Left lung (tissue), 10 donors: ENCODE data around the gene PTPRN2. TPM values are rescaled to one million over a fixed set of nuclear protein-coding genes. Genes with fewer than 3 reads are reported as not detected.

Experiments used
- ATAC-seq: fragments of 200-7000 bp; cut with Tn5 transposase; one replicate; pipeline ENCODE4 v1.9.1; 2020; ENCODE audit warnings: moderate library complexity
- DNase-seq, 4 donors: peaks; one replicate each; pipeline ENCODE4 v3.0.0-alpha.2; 2013 to 2020
- H3K27ac ChIP-seq, 2 donors: fragments of 200-600 bp; sonication (generic) in 1 of 2; one replicate each; pipeline versions ENCODE4 v1.5.0 to v1.8.0; 2020 to 2021
- H3K27me3 ChIP-seq, 2 donors: fragments of 200-600 bp; sonication (generic) in 1 of 2; one replicate each; pipeline versions ENCODE4 v1.5.0 to v1.8.0; 2020 to 2021
- H3K36me3 ChIP-seq, 2 donors: fragments of 200-600 bp; sonication (generic) in 1 of 2; one replicate each; pipeline versions ENCODE4 v1.5.0 to v1.8.0; 2020 to 2021
- H3K4me1 ChIP-seq, 2 donors: fragments of 200-600 bp; one replicate each; pipeline ENCODE4 v1.8.0; 2021
- H3K4me3 ChIP-seq, 2 donors: fragments of 200-600 bp; sonication (generic) in 1 of 2; one replicate each; pipeline versions ENCODE4 v1.5.0 to v1.8.0; 2020 to 2021; ENCODE audit warnings: mild to moderate bottlenecking in 1 of 2
- H3K9me3 ChIP-seq, 2 donors: fragments of 200-600 bp; sonication (generic) in 1 of 2; one replicate each; pipeline versions ENCODE4 v1.5.0 to v1.8.0; 2020 to 2021
- CTCF ChIP-seq, 2 donors: fragments of 200-600 bp; sonication (generic) in 1 of 2; IDR thresholded peaks; one replicate each; pipeline versions ENCODE4 v1.5.0 to v1.8.0; 2021; ENCODE audit warnings: antibody characterized with exemption in 2 of 2
- intact Hi-C, 2 donors: fragments of 100-400 bp; cut with DNase I; formaldehyde crosslinking; loops; one replicate each; pipeline versions ENCODE4 v1.11.2 to v1.14.2; 2022
- polyA plus RNA-seq, 6 donors: library from polyadenylated mRNA; unstranded; fragments of 120-200 nt; gene quantifications; one replicate each; pipeline ENCODE4 v1.2.1, GENCODE V29; 2013; ENCODE audit not compliant: insufficient read length in 6 of 6
- total RNA-seq, 2 donors: library from RNA; stranded (reverse); fragmentation: NEBNext Ultra II Directional; extraction: Animal tissue kit (Norgen Biotek cat#: 25700); gene quantifications; one replicate each; pipeline ENCODE4 v1.2.1, GENCODE V29; 2021
- donor health status: DM: no; HTN: yes; CAD: no.
- donor health status: DM: no; HTN: no; CAD: no.

The PTPRN2 gene
- total and polyA plus RNA-seq, 8 donors: 4.0 to 7.8 (median 6.8) TPM

GRCh38 chr7:157585113-157585861 lies 1002.3 kb downstream of the PTPRN2 start:
- intact Hi-C loops: no loop called here
- Histone ChIP-seq H3K36me3 (no peaks in the 10 kb centered on the region), H3K4me1 (no peaks in the 10 kb centered on the region), H3K4me3 (no peak overlapping the region), H3K9me3 (peaks cover 0 to 3% of the 10 kb centered on the region in 2 donors), H3K27me3 (peaks cover 0 to 32% of the 10 kb centered on the region in 2 donors), H3K27ac (no peak overlapping the region)
- DNase-seq (peak in 1 of 4 donors; percentile 8), ATAC-seq (no peak)
- TF ChIP-seq CTCF (IDR thresholded peaks at IDR 0.05): no peak

- no peak overlapping the region for H3K27ac ChIP-seq
- no peak for DNase-seq
- H3K4me1 ChIP-seq: no peaks in the 10 kb centered on the region
- H3K27me3 ChIP-seq: peaks cover 0 to 23% of the 10 kb centered on the region in 2 donors
- TF ChIP-seq CTCF (IDR thresholded peaks at IDR 0.05): no peak
- no peak overlapping the region for H3K4me3 ChIP-seq
- H3K36me3 ChIP-seq: no peaks in the 10 kb centered on the region
- no peak for ATAC-seq
- peaks cover 0 to 3% of the 10 kb centered on the region in 2 donors for H3K9me3 ChIP-seq
- intact Hi-C loops: no loop called here
Measured at GRCh38 chr7:157584420-157584819, 1003.2 kb downstream of the PTPRN2 start.

- ATAC-seq (no peak), DNase-seq (peak in 1 of 4 donors; percentile 68)
- Histone ChIP-seq H3K4me1 (no peaks in the 10 kb centered on the region), H3K4me3 (no peak overlapping the region), H3K9me3 (peaks cover 0 to 3% of the 10 kb centered on the region in 2 donors), H3K27ac (no peak overlapping the region), H3K27me3 (peaks cover 0 to 14% of the 10 kb centered on the region in 2 donors), H3K36me3 (no peaks in the 10 kb centered on the region)
- no peak for TF ChIP-seq CTCF (IDR thresholded peaks at IDR 0.05)
- intact Hi-C loops: no loop called here
Measured at GRCh38 chr7:157581740-157582139, 1005.9 kb downstream of the PTPRN2 start.

- Histone ChIP-seq H3K4me3 (no peak overlapping the region), H3K9me3 (peaks cover 0 to 3% of the 10 kb centered on the region in 2 donors), H3K27ac (no peak overlapping the region), H3K27me3 (peaks cover 0 to 22% of the 10 kb centered on the region in 2 donors), H3K4me1 (no peaks in the 10 kb centered on the region), H3K36me3 (no peaks in the 10 kb centered on the region)
- no peak for TF ChIP-seq CTCF (IDR thresholded peaks at IDR 0.05)
- ATAC-seq: no peak
- DNase-seq: peak in 1 of 4 donors; percentile 53
- intact Hi-C loops: no loop called here
Measured at GRCh38 chr7:157580324-157580723, 1007.3 kb downstream of the PTPRN2 start.

GRCh38 chr7:157579425-157579824 lies 1008.2 kb downstream of the PTPRN2 start:
- ATAC-seq (no peak), DNase-seq (no peak)
- intact Hi-C loops: no loop called here
- Histone ChIP-seq H3K4me3 (no peak overlapping the region), H3K36me3 (no peaks in the 10 kb centered on the region), H3K9me3 (no peaks in the 10 kb centered on the region), H3K27ac (no peak overlapping the region), H3K27me3 (peaks cover 0 to 22% of the 10 kb centered on the region in 2 donors), H3K4me1 (no peaks in the 10 kb centered on the region)
- no peak for TF ChIP-seq CTCF (IDR thresholded peaks at IDR 0.05)
